Left lung (tissue), 10 donors: ENCODE measurements around the gene TBCD. TPM values are rescaled to one million over a fixed set of nuclear protein-coding genes. Genes with fewer than 3 reads are reported as not detected.
"Not testable (repeated sequence)": the region's sequence is repeated elsewhere in the genome, so short reads cannot be mapped to it uniquely, and the experiment has no call there.

Experiments
- ATAC-seq: fragments of 200-7000 bp; cut with Tn5 transposase; one replicate; pipeline ENCODE4 v1.9.1; 2020; ENCODE audit warnings: moderate library complexity
- DNase-seq, 4 donors: peaks; one replicate each; pipeline ENCODE4 v3.0.0-alpha.2; 2013 to 2020
- H3K27ac ChIP-seq, 2 donors: fragments of 200-600 bp; sonication (generic) in 1 of 2; one replicate each; pipeline versions ENCODE4 v1.5.0 to v1.8.0; 2020 to 2021
- H3K27me3 ChIP-seq, 2 donors: fragments of 200-600 bp; sonication (generic) in 1 of 2; one replicate each; pipeline versions ENCODE4 v1.5.0 to v1.8.0; 2020 to 2021
- H3K36me3 ChIP-seq, 2 donors: fragments of 200-600 bp; sonication (generic) in 1 of 2; one replicate each; pipeline versions ENCODE4 v1.5.0 to v1.8.0; 2020 to 2021
- H3K4me1 ChIP-seq, 2 donors: fragments of 200-600 bp; one replicate each; pipeline ENCODE4 v1.8.0; 2021
- H3K4me3 ChIP-seq, 2 donors: fragments of 200-600 bp; sonication (generic) in 1 of 2; one replicate each; pipeline versions ENCODE4 v1.5.0 to v1.8.0; 2020 to 2021; ENCODE audit warnings: mild to moderate bottlenecking in 1 of 2
- H3K9me3 ChIP-seq, 2 donors: fragments of 200-600 bp; sonication (generic) in 1 of 2; one replicate each; pipeline versions ENCODE4 v1.5.0 to v1.8.0; 2020 to 2021
- CTCF ChIP-seq, 2 donors: fragments of 200-600 bp; sonication (generic) in 1 of 2; IDR thresholded peaks; one replicate each; pipeline versions ENCODE4 v1.5.0 to v1.8.0; 2021; ENCODE audit warnings: antibody characterized with exemption in 2 of 2
- intact Hi-C, 2 donors: fragments of 100-400 bp; cut with DNase I; formaldehyde crosslinking; loops; one replicate each; pipeline versions ENCODE4 v1.11.2 to v1.14.2; 2022
- polyA plus RNA-seq, 6 donors: library from polyadenylated mRNA; unstranded; fragments of 120-200 nt; gene quantifications; one replicate each; pipeline ENCODE4 v1.2.1, GENCODE V29; 2013; ENCODE audit not compliant: insufficient read length in 6 of 6
- total RNA-seq, 2 donors: library from RNA; stranded (reverse); fragmentation: NEBNext Ultra II Directional; extraction: Animal tissue kit (Norgen Biotek cat#: 25700); gene quantifications; one replicate each; pipeline ENCODE4 v1.2.1, GENCODE V29; 2021
- donor health status: DM: no; HTN: yes; CAD: no.
- donor health status: DM: no; HTN: no; CAD: no.

Gene TBCD
- total and polyA plus RNA-seq, 8 donors: 87.2 to 133 (median 104) TPM

GRCh38 chr17:82980632-82981031, 228.8 kb downstream of the TBCD start:
- DNase-seq (no peak), ATAC-seq (no peak)
- TF ChIP-seq CTCF (IDR thresholded peaks at IDR 0.05): no peak
- Histone ChIP-seq H3K36me3 (no peaks in the 10 kb centered on the region), H3K27me3 (no peaks in the 10 kb centered on the region), H3K4me1 (peaks cover 0 to 21% of the 10 kb centered on the region in 2 donors), H3K4me3 (no peak overlapping the region), H3K27ac (no peak overlapping the region), H3K9me3 (no peaks in the 10 kb centered on the region)
- intact Hi-C loops: no loop called here

- peaks cover 0 to 27% of the 10 kb centered on the region in 2 donors for H3K4me1 ChIP-seq
- H3K4me3 ChIP-seq: no peak overlapping the region
- H3K9me3 ChIP-seq: no peaks in the 10 kb centered on the region
- DNase-seq (no peak), ATAC-seq (no peak)
- intact Hi-C loops: no loop called here
- H3K36me3 ChIP-seq: no peaks in the 10 kb centered on the region
- no peak for TF ChIP-seq CTCF (IDR thresholded peaks at IDR 0.05)
- H3K27me3 ChIP-seq: peaks cover 0 to 5% of the 10 kb centered on the region in 2 donors
- no peak overlapping the region for H3K27ac ChIP-seq
These were observed 229.4 kb downstream of the TBCD start for GRCh38 chr17:82981141-82981730.

- no peak for TF ChIP-seq CTCF (IDR thresholded peaks at IDR 0.05)
- intact Hi-C loops: no loop called here
- Histone ChIP-seq H3K27ac (no peak overlapping the region), H3K4me1 (peaks cover 0 to 21% of the 10 kb centered on the region in 2 donors), H3K36me3 (no peaks in the 10 kb centered on the region), H3K27me3 (peaks cover 0 to 5% of the 10 kb centered on the region in 2 donors), H3K4me3 (no peak overlapping the region), H3K9me3 (no peaks in the 10 kb centered on the region)
- DNase-seq (no peak), ATAC-seq (no peak)
These were observed 231.8 kb downstream of the TBCD start for GRCh38 chr17:82983510-82984248.

GRCh38 chr17:82984249-82984617, 232.4 kb downstream of the TBCD start:
- H3K9me3 ChIP-seq, H3K27ac ChIP-seq, intact Hi-C loops, H3K4me3 ChIP-seq, ATAC-seq, H3K27me3 ChIP-seq, H3K36me3 ChIP-seq, DNase-seq: not testable (repeated sequence)
- peaks cover 0 to 15% of the 10 kb centered on the region in 2 donors for H3K4me1 ChIP-seq

GRCh38 chr17:82984751-82985427, 233.0 kb downstream of the TBCD start:
- peaks cover 0 to 5% of the 10 kb centered on the region in 2 donors for H3K27me3 ChIP-seq
- no peaks in the 10 kb centered on the region for H3K36me3 ChIP-seq
- intact Hi-C loops: no loop called here
- H3K4me3 ChIP-seq: no peak overlapping the region
- no peak overlapping the region for H3K27ac ChIP-seq
- no peak for ATAC-seq
- no peak for DNase-seq
- H3K4me1 ChIP-seq: peaks cover 0 to 10% of the 10 kb centered on the region in 2 donors
- no peak for TF ChIP-seq CTCF (IDR thresholded peaks at IDR 0.05)
- H3K9me3 ChIP-seq: no peaks in the 10 kb centered on the region
